OCI-LY1 (cell line): ENCODE results near the gene MYADML2.

Experiments
- EZH2 ChIP-seq: fragments of 200-600 bp; sonication (generic), shearing (Covaris generic); IDR thresholded peaks from 2 replicates; pipeline ENCODE4 v1.8.0; 2017; ENCODE audit warnings: borderline replicate concordance, mixed run types, mild to moderate bottlenecking, antibody characterized with exemption, low read length, moderate library complexity, mixed read lengths
- TF ChIP-seq, protein P1 (sequence below): fragments of 200-600 bp; sonication (generic), shearing (Covaris generic); IDR thresholded peaks from 2 replicates; pipeline ENCODE4 v1.5.1; 2017; ENCODE audit warnings: mild to moderate bottlenecking, antibody characterized with exemption, low read length, moderate library complexity, mixed read lengths

DNA sequence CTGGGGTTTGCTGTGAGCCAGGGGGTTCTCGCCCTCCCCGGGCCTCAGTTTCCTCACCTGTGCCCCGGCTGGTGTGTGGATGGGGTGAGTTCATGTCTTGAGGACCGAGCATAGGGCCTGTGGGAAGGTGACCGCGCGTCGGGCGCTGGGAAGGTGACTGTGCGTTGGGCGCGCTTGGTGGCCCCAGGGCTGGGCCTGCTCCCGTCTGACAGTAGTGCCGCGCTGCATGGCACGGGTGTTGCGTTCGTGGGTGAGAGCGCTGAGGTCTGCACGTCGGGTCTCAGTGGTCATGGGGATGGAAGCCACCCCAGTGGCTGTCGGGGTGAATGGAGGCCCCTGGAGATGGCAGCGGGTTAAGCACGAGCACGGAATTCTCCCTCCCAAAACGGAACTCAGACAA lies 39.6 kb upstream of the MYADML2 start:
- TF ChIP-seq, protein P1, sequence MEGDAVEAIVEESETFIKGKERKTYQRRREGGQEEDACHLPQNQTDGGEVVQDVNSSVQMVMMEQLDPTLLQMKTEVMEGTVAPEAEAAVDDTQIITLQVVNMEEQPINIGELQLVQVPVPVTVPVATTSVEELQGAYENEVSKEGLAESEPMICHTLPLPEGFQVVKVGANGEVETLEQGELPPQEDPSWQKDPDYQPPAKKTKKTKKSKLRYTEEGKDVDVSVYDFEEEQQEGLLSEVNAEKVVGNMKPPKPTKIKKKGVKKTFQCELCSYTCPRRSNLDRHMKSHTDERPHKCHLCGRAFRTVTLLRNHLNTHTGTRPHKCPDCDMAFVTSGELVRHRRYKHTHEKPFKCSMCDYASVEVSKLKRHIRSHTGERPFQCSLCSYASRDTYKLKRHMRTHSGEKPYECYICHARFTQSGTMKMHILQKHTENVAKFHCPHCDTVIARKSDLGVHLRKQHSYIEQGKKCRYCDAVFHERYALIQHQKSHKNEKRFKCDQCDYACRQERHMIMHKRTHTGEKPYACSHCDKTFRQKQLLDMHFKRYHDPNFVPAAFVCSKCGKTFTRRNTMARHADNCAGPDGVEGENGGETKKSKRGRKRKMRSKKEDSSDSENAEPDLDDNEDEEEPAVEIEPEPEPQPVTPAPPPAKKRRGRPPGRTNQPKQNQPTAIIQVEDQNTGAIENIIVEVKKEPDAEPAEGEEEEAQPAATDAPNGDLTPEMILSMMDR, result no peak
- no peak for TF ChIP-seq EZH2
